Lower leg skin (tissue), 3 donors: ENCODE data around the gene SCEL.

Experiments used
- POLR2A ChIP-seq, 2 donors: fragments of 450-650 bp; IDR thresholded peaks; one replicate each; pipeline ENCODE4 v1.6.1; 2016 to 2017; ENCODE audit warnings: antibody characterized with exemption in 2 of 2, mild to moderate bottlenecking in 1 of 2, moderate library complexity in 1 of 2
- TF ChIP-seq, protein P1 (sequence below), 3 donors: fragments of 450-650 bp; IDR thresholded peaks; one replicate each; pipeline ENCODE4 v1.5.1; 2016; ENCODE audit warnings: antibody characterized with exemption in 3 of 3, mild to moderate bottlenecking in 3 of 3, moderate library complexity in 2 of 3

DNA sequence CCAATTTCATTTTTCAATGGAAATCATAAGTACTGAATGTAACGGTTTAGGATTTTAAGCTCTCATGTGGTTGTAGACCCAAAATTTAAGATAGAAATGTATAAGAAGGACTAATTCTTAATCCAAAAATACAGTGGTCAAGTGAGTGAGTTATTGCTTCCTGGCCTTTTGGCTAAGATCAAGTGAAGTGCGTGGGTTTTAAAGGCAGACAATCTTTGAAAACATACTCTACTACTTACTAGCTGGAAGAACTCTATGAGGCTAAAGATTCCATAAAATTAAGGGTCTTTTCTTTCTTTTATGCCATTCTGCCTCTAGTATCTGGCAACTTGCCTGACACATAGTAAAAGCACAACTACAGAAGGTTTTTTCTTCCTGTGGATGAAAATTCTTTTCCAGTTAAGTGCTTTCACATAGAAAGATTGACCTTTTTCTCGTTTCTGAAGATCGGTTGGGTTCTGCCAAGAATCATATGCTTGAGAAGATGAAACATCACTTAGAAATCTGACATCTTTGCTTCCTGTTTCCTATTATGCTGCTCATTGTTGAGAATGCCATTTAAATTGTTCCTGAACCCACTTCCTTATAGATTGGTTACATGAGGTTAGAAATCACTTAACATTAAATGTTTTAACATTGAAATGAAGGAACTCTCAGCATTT is 26.4 kb upstream of the SCEL start:
- no peak for TF ChIP-seq POLR2A (IDR thresholded peaks at IDR 0.05)
- TF ChIP-seq, protein P1, sequence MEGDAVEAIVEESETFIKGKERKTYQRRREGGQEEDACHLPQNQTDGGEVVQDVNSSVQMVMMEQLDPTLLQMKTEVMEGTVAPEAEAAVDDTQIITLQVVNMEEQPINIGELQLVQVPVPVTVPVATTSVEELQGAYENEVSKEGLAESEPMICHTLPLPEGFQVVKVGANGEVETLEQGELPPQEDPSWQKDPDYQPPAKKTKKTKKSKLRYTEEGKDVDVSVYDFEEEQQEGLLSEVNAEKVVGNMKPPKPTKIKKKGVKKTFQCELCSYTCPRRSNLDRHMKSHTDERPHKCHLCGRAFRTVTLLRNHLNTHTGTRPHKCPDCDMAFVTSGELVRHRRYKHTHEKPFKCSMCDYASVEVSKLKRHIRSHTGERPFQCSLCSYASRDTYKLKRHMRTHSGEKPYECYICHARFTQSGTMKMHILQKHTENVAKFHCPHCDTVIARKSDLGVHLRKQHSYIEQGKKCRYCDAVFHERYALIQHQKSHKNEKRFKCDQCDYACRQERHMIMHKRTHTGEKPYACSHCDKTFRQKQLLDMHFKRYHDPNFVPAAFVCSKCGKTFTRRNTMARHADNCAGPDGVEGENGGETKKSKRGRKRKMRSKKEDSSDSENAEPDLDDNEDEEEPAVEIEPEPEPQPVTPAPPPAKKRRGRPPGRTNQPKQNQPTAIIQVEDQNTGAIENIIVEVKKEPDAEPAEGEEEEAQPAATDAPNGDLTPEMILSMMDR (IDR thresholded peaks at IDR 0.05): no peak
